GM20000 (cell line): ENCODE data around the gene INO80E.

Experiments
- DNase-seq: peaks from one replicate; pipeline ENCODE4 v3.0.0; 2012; ENCODE audit warnings: low spot score
- TF ChIP-seq, protein P1 (sequence below): IDR thresholded peaks from 2 replicates; pipeline ENCODE4 v1.5.1; 2012; ENCODE audit warnings: mild to moderate bottlenecking, control low read depth; ENCODE audit errors: extremely low read depth, missing control alignments

The INO80E gene

GRCh38 chr16:29961127-29961478, 34.9 kb upstream of the INO80E start:
- DNase-seq = no peak

GRCh38 chr16:29961479-29962343, 34.3 kb upstream of the INO80E start, which contains the start of gene TMEM219:
Gene TMEM219 (plus strand): TSS chr16:29962079. CDS start chr16:29963144, 1,065 bp downstream.
- TF ChIP-seq, protein P1, sequence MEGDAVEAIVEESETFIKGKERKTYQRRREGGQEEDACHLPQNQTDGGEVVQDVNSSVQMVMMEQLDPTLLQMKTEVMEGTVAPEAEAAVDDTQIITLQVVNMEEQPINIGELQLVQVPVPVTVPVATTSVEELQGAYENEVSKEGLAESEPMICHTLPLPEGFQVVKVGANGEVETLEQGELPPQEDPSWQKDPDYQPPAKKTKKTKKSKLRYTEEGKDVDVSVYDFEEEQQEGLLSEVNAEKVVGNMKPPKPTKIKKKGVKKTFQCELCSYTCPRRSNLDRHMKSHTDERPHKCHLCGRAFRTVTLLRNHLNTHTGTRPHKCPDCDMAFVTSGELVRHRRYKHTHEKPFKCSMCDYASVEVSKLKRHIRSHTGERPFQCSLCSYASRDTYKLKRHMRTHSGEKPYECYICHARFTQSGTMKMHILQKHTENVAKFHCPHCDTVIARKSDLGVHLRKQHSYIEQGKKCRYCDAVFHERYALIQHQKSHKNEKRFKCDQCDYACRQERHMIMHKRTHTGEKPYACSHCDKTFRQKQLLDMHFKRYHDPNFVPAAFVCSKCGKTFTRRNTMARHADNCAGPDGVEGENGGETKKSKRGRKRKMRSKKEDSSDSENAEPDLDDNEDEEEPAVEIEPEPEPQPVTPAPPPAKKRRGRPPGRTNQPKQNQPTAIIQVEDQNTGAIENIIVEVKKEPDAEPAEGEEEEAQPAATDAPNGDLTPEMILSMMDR = peak; percentile 11
- peak; percentile 99 for DNase-seq

More at GRCh38 chr16:29961127-29961478, 34.9 kb upstream of the INO80E start:
- TF ChIP-seq, protein P1 = no peak

- DNase-seq = no peak
- TF ChIP-seq, protein P1 = no peak
These were observed 33.6 kb upstream of the INO80E start for GRCh38 chr16:29962344-29962994.

GRCh38 chr16:29963021-29963743, 32.9 kb upstream of the INO80E start:
- DNase-seq = no peak
- TF ChIP-seq, protein P1 = no peak

- TF ChIP-seq, protein P1 = no peak
- no peak for DNase-seq
These were observed 27.8 kb upstream of the INO80E start for GRCh38 chr16:29968205-29968604.

- TF ChIP-seq, protein P1 = no peak
- no peak for DNase-seq
These were observed 24.7 kb upstream of the INO80E start for GRCh38 chr16:29971304-29971703.

DNA sequence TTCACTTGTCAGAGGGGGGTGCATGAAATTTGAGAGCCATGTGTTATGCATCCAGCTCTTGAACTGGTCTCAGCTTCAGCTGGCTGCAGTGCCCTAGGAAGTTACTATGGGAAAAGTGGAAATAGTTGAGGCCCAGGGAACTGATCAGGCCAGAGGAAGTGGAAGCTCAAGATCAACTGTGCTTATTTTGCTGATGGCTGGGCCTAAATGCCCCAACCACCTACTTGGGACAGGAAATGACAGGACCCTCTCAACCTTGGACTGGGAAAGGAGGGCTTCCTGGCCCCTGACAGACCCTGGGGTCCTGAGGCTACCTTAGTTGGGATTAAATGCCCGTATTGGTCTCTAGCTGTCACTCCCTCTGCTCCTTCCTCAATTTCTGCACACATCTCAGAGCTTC, 23.5 kb upstream of the INO80E start:
- TF ChIP-seq, protein P1 = no peak
- DNase-seq = no peak
